ENCODE results near the gene ABLIM1.

Gene ABLIM1

GRCh38 chr10:114665873-114666272 is 7.8 kb upstream of the ABLIM1 start:
- H3K4me3 ChIP-seq (ENCODE audit: low read depth, low read length): no peak overlapping the region
- no peak for TF ChIP-seq CTCF (IDR thresholded peaks at IDR 0.05; ENCODE audit: low read depth, low read length, missing control alignments)
- no peak for DNase-seq (ENCODE audit: low read depth)

- DNase-seq (ENCODE audit: low read depth): no peak
- TF ChIP-seq CTCF (IDR thresholded peaks at IDR 0.05; ENCODE audit: low read depth, low read length, missing control alignments): no peak
- H3K4me3 ChIP-seq (ENCODE audit: low read depth, low read length): no peak overlapping the region
Observed at GRCh38 chr10:114665406-114665805, 7.3 kb upstream of the ABLIM1 start.

- TF ChIP-seq CTCF (IDR thresholded peaks at IDR 0.05; ENCODE audit: low read depth, low read length, missing control alignments): no peak
- no peak overlapping the region for H3K4me3 ChIP-seq (ENCODE audit: low read depth, low read length)
- no peak for DNase-seq (ENCODE audit: low read depth)
Observed at GRCh38 chr10:114664127-114664526, 6.1 kb upstream of the ABLIM1 start.

DNA sequence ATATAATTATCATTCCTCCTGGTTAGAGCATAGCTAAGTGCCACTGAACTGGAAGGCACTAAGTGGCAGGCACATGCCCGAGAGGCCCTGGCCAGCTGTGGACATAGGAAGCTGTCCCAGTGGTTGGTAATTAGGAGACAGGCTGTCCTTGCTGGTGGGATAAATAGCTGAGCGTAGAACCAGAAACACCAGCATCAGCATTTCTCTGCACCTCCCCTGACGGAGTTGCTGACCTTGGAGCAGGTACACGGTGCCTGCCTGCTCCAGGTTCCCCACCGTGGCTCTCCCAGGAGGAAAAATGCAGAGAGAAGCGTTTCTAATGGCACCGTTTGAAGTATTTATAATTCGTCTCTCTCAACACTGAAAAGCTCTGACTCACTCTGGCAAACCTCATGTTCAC is 5.6 kb upstream of the ABLIM1 start:
- DNase-seq (ENCODE audit: low read depth): no peak
- no peak overlapping the region for H3K4me3 ChIP-seq (ENCODE audit: low read depth, low read length)
- no peak for TF ChIP-seq CTCF (IDR thresholded peaks at IDR 0.05; ENCODE audit: low read depth, low read length, missing control alignments)

DNA sequence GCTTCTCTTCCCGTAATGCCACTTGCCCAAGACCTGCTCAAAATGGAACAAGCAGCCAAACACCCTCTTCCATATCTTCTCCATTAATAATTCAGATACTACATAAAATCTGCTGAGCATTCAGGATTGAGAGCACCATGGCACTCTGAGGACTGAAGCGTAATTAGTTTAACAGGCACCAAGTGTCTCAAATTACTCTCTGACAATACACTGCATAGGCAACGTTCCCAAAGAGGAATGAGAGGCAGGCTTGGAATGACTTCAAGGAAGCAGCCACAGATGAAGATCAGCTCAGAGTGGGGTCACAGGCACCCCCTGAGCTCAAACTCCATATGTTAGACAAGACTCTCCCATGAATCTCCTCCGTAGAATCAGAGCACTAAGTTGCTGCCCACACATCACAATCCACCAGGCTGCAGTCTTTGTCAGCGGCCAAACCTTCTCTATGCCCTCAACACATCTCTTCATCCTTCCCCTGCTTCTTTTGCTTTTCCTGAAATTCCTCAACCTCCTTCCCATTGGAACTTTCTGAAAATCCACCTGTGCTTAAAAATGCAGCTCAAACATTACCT is 4.7 kb upstream of the ABLIM1 start:
- TF ChIP-seq CTCF (IDR thresholded peaks at IDR 0.05; ENCODE audit: low read depth, low read length, missing control alignments): no peak
- no peak for DNase-seq (ENCODE audit: low read depth)
- H3K4me3 ChIP-seq (ENCODE audit: low read depth, low read length): no peak overlapping the region

DNA sequence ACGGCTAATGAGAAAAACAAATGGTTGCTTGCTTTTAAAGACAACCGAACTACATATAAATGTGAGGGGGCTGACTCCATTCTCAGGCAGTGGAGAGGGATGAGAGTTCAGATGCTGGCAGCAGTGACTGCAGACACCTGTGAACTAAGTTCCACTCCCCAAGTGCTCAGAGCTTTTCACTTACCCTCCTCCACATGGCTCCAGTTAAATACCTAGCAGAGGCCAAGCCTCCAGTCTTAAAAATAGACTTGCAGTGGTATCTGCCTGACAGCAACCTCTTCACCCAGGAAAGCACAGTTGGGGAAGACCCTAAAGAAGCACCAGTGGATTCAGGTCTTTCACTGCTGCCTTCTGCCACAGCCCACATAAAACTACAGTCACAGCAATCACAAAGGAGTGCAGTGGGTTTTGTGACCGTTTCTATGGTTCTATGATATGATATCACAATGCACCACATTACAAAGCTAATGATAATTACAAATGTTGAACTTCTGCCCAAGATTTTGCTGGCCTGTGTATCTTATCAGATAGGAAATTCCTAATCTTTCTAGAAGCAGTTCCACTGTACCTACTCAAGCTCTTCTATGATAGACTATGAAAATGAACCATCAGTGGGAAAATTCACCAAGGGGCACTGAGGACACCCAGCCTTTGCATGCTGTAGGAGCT is 3.3 kb upstream of the ABLIM1 start:
- no peak for DNase-seq (ENCODE audit: low read depth)
- H3K4me3 ChIP-seq (ENCODE audit: low read depth, low read length): no peak overlapping the region
- TF ChIP-seq CTCF (IDR thresholded peaks at IDR 0.05; ENCODE audit: low read depth, low read length, missing control alignments): no peak

GRCh38 chr10:114655671-114656070 is 2.4 kb downstream of the ABLIM1 start:
- TF ChIP-seq CTCF (IDR thresholded peaks at IDR 0.05; ENCODE audit: low read depth, low read length, missing control alignments): no peak
- no peak for DNase-seq (ENCODE audit: low read depth)

More at GRCh38 chr10:114655671-114656070, 2.4 kb downstream of the ABLIM1 start:
- no peak overlapping the region for H3K4me3 ChIP-seq (ENCODE audit: low read depth, low read length)
